Measurements from ENCODE around the gene ARL15. TPM values are rescaled to one million over a fixed set of nuclear protein-coding genes. Genes with fewer than 3 reads are reported as not detected.

Gene ARL15
- total and polyA plus RNA-seq, 9 of the 15 experiments (the other 6 are each of a cell fraction or from before 2014, with no cell fraction given) = 18.5 to 80.4 (median 57.0) TPM

GRCh38 chr5:53915120-53915519 is 395.3 kb downstream of the ARL15 start:
- in situ Hi-C loops (cut with MboI) (no loop called here), intact Hi-C loops (cut with micrococcal nuclease) (no loop called here)
- ChIA-PET POLR2A (interaction anchor here (0.6 to 0.7 kb wide), 2 partner anchors 395 to 402 kb away, joined by 3 read pairs; partner anchors contain the start of gene ARL15), CTCF (ENCODE audit: low intra/inter-chr PET ratio) (no interaction called here)
- peaks cover 0 to 4% of the 10 kb centered on the region in 2 experiments; a peak in 2 of 5 replicates for H3K4me1 ChIP-seq (replicated peaks in 1 of 2; ENCODE audit: control insufficient read depth in 2 of 2, insufficient read depth in 2 of 2, low read length in 2 of 2)
- H3K27ac ChIP-seq (ENCODE audit: extremely low read depth, low read depth, low read length) = no peak overlapping the region
- no peaks in the 10 kb centered on the region for H3K27me3 ChIP-seq (ENCODE audit: control insufficient read depth in 2 of 2, insufficient read depth in 2 of 2, low read length in 2 of 2)
- BruUV-seq (replicated peaks) = no TSS peak
- H3K9me1 ChIP-seq (ENCODE audit: control insufficient read depth, insufficient read depth, low read length) = no peaks in the 10 kb centered on the region
- H3K36me3 ChIP-seq (ENCODE audit: control insufficient read depth, insufficient read depth, low read length) = no peaks in the 10 kb centered on the region
- no peak overlapping the region for H2AFZ ChIP-seq (ENCODE audit: low read depth, low read length)
- ATAC-seq (peak; percentile 28; the same call in 2 of the 3 replicates), DNase-seq (ENCODE audit: extremely low read depth in 1 of 4, low spot score in 3 of 4) (no peak), FAIRE-seq (no peak)
- no peak overlapping the region for H3K4me2 ChIP-seq (ENCODE audit: insufficient read depth, low read length)
- 7% methylated on average over 1 of the region's 1 CpG for WGBS (ENCODE audit: insufficient coverage, low coverage, missing lambda C conversion rate)
- TF ChIP-seq ZNF12 (CRISPR knock-in tag; IDR thresholded peaks at IDR 0.05) (no peak), SMAD3 (CRISPR knock-in tag; conservative IDR thresholded peaks at IDR 0.05) (no peak), TCF3 (CRISPR knock-in tag; IDR thresholded peaks at IDR 0.05) (0 out of 2 replicates have a peak, but pooled peaks have one; percentile 15), TEAD4 (IDR thresholded peaks at IDR 0.05; ENCODE audit: low read length) (peak; percentile 23; the same call in 1 of the 2 replicates), TEAD4 (CRISPR knock-in tag; IDR thresholded peaks at IDR 0.05; ENCODE audit: borderline replicate concordance) (no peak), MEIS2 (IDR thresholded peaks at IDR 0.05; ENCODE audit: partially characterized antibody) (peak; percentile 12), CBFA2T3 (IDR thresholded peaks at IDR 0.05) (peak; percentile 66), CBFA2T2 (conservative IDR thresholded peaks at IDR 0.05) (peak; percentile 37; the same call in 1 of the 2 replicates), HDAC8 (tag; IDR thresholded peaks at IDR 0.05) (no peak), TAL1 (IDR thresholded peaks at IDR 0.05) (peak; percentile 55; the same call in 1 of the 2 replicates), RNF2 (IDR thresholded peaks at IDR 0.05) (no peak), TCF7 (IDR thresholded peaks at IDR 0.05; ENCODE audit: borderline replicate concordance) (no peak), PPARD (CRISPR knock-in tag; IDR thresholded peaks at IDR 0.05) (no peak)
- H4K20me1 ChIP-seq (replicated peaks; ENCODE audit: control insufficient read depth, insufficient read depth, low read length) = 0 out of 2 replicates have a peak, but pooled peaks cover 3% of the 10 kb centered on the region
- no peak overlapping the region for H3K9ac ChIP-seq (ENCODE audit: insufficient read depth in 1 of 2, low read depth in 2 of 2, low read length in 2 of 2)
- no peaks in the 10 kb centered on the region for H3K79me2 ChIP-seq (ENCODE audit: control insufficient read depth, insufficient read depth, low read length)
- no peak overlapping the region for H3K4me3 ChIP-seq
- no peaks in the 10 kb centered on the region for H3K9me3 ChIP-seq (replicated peaks; ENCODE audit: control insufficient read depth, insufficient read depth, low read depth, low read length)

Data from K562 (cell line).